AML-193 (cell line): ENCODE measurements around the gene ARHGAP26.

Source experiments
- DNase-seq, 2 experiments: peaks; one replicate each; lab custom pipeline; 2025; lab: John Stamatoyannopoulos, UW

The ARHGAP26 gene

DNA sequence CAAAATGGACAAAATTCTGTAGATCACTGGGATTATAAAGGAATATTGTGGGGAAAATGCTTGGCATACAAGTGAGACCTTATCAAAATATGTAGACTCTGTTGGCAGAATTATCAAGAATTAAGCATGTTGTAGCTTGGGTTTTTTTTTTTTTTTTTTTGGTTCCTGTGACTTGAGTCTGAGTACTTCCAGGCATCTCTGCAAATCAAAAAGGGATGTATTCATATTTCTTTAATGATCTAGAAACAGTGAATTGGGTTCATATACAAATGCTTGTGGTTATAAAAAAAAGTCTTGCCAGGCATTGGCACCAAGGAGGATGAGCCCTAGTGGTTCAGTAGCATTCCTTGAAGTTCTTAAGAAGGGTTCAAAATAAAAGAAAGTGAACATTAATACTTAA, 292.2 kb downstream of the ARHGAP26 start:
- no peak for DNase-seq

DNA sequence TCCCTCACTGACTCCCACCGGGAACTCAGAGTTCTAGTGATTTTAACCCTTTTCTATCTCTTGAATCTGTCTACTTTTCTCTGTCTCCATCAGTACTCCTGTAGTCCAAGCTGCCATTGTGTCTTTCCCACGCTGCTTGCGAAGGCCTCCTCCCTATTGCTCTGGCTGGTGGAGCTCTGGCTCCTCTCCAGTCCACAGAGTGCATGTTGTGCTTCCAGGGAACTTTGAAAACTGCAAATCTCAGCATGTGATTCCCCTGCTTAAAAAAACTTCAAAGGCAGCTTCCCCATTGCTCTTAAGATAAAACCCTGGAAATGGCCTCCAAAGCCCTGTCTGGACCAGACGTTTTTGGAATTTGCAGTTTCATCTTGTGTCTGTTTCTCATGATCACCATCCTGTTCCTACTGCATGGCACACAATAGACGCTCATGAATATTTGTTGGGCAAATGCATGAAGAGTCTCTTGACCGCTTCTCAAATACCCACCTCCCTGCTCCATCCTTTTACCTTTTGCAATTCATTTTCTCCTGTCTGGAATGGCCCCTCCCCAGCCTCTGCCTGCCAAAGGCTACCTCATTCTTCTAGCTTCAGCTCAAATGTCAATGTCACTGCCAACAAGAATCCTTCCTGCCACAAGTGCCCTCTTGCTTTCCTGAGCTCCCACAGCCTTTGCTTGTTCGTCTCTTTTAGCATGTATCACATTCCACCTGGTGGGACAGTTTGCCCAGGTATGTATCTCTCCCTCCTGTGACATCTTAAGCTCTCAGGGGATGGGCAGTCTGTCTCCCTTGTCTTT, 293.2 kb downstream of the ARHGAP26 start:
- DNase-seq = no peak

DNA sequence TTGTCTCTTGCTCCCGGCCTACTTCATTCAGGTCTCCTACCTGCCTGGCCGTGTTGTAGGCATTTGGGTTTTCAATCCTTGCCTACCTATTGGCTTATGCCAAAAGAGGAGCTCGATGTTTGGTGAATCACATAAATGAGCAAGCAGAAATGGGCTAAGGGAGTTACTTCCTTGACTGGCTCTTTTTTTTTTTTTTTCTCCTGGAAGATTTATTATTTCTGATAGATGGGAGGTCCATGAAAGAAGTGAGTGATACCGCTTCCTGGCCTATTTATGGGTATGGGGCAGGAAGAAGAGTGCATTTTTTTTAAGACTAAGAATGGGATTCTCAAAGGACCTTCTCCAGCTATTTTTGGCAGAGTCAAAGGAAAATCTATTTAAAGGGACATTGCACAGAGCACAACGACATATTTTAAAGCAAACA, 294.1 kb downstream of the ARHGAP26 start:
- no peak for DNase-seq

- no peak for DNase-seq
Observed at GRCh38 chr5:143064676-143065075, 294.5 kb downstream of the ARHGAP26 start.

- DNase-seq = no peak
Observed at GRCh38 chr5:143065185-143065965, 295.2 kb downstream of the ARHGAP26 start.

DNA sequence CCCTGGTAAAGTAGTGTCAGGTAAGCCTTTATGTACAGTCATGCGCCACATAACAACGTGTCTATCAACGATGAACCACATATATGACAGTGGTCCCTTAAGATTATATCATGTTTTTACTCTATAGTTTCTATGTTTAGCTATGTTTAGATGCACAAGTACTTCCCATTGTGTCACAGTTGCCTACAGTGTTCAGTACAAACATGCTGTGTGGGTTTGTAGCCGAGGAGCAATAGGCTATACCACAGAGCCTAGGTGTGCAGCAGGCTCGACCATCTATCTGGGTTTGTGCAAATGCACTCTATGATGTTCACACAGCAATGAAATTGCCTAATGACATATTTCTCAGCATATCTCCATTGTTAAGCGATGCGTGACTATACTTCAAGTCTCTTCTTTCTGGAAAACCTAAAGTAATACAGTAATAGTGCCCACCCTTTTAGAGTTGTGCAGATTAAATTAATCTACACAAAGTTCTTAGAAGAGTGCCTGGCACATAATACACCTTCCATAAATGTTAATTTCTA, 295.9 kb downstream of the ARHGAP26 start:
- DNase-seq = no peak

GRCh38 chr5:143066556-143067281, 296.5 kb downstream of the ARHGAP26 start:
- DNase-seq = no peak

DNA sequence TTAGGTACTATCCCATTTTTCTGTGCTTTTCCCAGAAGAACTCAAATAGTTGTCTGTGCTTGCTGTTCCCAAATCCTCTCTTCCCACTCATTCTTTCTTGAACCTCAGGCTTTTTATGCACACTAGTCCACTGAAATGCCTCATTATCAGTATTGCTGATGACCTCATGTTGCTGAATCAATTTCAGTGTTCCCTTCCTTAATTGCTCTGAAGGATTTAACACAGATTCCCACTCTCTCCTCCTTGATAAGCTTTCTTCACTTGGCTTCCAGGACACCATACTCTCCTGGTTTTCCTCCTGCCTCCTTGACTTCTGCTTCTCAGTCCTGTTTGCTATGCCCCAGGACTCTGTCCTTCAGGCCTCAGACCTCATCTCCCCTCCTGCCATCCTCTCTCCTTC, 298.5 kb downstream of the ARHGAP26 start:
- DNase-seq = no peak

GRCh38 chr5:143071927-143072326, 301.8 kb downstream of the ARHGAP26 start:
- DNase-seq = no peak

GRCh38 chr5:143072734-143073133, 302.6 kb downstream of the ARHGAP26 start:
- no peak for DNase-seq

GRCh38 chr5:143073766-143074165, 303.6 kb downstream of the ARHGAP26 start:
- no peak for DNase-seq

DNA sequence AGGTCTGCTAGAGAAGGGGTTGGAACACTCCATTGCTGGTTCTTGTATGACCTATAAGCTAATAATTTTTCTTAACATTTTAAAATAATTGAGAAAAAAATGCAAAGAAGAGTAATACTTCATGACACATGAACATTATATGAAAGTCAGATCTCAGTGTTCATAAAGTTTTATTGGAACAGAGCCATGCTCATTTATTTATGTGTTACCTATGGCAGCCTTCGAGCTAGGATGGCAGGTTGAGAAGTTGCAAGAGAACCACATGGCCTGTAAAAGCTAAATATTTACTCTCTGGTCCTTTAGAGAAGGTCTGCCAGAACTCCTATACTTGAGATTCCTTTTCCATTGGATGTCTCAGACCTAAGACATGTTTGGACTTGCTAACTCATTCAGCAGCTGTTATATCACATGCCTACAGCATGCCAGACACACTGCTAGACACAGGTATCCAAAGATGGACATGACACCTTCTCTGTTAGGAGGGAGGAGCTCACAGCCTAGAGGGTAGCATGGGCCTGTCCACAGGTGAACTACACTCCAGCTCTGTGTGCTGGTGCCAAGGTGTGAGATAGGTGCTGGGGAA, 304.3 kb downstream of the ARHGAP26 start:
- no peak for DNase-seq

DNA sequence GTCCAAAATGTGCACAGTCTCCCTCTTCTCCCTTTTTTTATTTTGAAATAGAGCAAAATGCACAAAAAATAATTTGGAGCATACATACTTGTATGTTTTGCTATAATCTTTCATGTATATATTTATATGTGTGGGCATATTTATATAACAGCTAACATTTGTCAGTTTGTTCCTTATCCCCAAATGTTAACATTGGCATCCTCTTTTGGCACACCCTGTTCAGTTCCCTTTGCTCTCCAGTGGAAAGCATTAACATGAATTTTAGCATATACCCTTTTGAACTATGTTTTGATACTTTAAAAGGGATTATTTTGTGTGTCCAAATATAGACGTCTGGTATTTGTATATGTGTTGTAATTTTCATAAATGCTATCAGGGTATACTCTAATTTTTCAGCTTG, 306.2 kb downstream of the ARHGAP26 start:
- DNase-seq = no peak

DNA sequence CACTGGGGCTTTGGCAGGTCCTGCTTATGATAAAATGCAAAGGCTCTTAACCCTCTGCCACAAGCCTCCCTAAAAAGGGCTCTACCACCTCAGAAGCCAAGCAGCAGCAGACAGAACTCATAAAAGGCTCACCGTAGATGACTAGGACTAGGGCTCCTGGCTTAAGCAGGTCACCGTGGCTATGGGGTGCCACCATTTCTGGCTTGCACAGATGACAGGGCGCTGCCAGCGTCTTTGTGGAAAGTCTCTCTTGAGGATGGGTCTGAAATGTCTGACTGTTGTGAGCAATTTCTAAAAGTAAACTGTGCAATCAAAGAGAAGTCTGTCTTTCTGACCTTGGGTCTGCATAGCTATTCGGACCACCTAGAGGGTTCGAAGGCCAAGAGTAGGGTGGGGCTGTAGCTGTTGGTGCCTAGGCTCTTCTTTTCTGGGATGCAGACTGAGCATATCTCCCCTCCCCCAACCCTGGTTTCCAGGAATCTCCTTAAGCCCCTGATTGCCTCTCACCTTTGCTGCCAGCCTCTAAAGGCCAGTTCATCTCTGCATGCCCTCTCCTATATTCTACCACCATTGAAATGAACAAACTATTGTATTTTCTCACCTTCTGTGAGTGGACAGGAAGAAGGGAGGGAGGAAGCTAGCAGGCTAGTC, 307.4 kb downstream of the ARHGAP26 start:
- DNase-seq = no peak

DNA sequence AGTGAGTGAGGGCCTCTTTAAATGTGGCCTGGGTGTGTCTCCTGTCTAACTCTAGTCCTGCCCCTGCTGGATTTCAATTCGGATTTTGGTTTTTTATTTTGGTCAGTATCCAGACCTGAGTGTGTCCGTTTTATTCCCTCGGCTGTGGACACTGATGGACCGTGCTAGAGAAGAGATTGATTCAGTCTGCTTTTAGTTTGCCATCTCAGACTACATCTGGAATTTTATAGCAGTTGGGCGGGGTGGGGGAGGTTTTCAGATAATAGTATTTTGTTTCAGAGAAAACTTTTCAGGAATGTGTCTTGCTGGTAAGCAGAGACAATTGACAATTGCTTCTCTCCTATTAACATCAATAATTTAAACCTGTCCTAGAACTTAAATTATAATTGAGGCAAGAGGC, 308.1 kb downstream of the ARHGAP26 start:
- no peak for DNase-seq

- DNase-seq = no peak
Observed at GRCh38 chr5:143078971-143079370, 308.8 kb downstream of the ARHGAP26 start.

DNA sequence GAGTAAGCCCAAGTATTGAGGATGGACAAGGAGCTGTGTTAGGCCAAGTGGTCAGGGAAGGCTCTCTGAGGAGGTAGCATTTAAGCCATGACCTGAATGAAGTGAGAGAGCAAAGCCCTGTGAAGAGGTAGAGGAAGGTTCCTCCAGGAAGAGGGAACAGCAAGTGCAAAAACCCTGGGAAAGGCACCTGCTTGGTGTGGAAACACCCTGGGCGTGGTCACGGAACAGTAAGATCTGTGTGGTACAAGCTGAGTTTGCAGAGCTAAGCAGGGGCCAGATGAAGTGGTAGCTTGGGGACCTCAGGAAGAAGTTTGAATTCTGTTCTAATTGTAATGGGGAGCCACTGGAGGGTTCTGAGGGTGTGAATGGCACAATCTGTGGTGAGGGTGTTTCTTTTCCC, 310.2 kb downstream of the ARHGAP26 start:
- DNase-seq = no peak

DNA sequence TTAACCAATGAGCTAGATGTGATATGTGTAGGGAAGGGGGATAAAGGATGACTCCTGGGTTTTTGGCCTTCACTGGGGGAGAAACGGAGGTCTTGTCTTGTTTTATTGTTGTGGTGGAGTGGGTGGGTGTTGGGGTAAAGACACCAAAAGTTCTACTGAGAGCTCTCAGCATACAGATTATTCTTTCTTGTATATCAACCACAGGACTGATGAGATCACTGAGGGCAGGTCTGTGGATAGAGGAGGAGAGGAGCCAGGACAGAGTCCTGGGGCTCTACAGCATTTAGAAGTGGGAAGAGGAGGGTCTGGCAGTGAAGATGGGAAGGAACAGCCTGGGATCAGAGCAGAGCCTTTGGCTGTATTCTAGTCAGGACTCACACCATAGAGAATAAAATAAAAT, 310.8 kb downstream of the ARHGAP26 start:
- DNase-seq = no peak

DNA sequence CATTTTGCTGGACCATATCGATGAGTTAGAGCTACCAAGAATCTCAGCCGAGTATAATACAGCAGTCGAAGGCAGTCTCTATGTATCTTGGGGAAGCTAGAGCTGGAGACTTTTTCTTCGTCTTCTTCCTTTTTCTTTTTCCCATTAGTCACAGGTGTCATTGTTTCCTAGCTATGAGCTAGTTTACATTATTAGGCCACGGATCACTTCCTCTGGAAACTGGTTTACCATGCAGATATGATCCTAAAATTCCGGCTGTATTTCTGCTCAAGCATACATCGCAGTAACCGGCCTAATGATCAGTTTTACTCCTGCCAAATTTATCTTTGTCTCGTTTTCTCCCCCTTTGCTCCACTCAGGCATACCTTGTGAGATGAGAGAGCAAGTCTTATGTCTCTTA, 312.8 kb downstream of the ARHGAP26 start:
- no peak for DNase-seq

GRCh38 chr5:143084407-143084806, 314.2 kb downstream of the ARHGAP26 start:
- DNase-seq = no peak

- DNase-seq = no peak
Observed at GRCh38 chr5:143085319-143085917, 315.2 kb downstream of the ARHGAP26 start.
